ENCODE results near the gene UBE2E2. TPM values are rescaled to one million over a fixed set of nuclear protein-coding genes. Genes with fewer than 3 reads are reported as not detected.

UBE2E2 gene
- total and polyA plus RNA-seq, 2 of the 13 experiments (the other 11 are each of a cell fraction or from before 2014, with no cell fraction given): 0.77 to 1.5 TPM

GRCh38 chr3:23263796-23264195, 60.7 kb downstream of the UBE2E2 start (continued):
- TF ChIP-seq ZNF777 (CRISPR knock-in tag; IDR thresholded peaks at IDR 0.05): no peak
- TF ChIP-seq ZEB1 (IDR thresholded peaks at IDR 0.05; ENCODE audit: insufficient replicate concordance, low read depth): no peak

- Histone ChIP-seq H3K27me3 (ENCODE audit: control insufficient read depth in 1 of 2, insufficient read depth in 2 of 2, low read length in 2 of 2) (no peaks in the 10 kb centered on the region), H3K4me1 (ENCODE audit: insufficient read depth, low read length) (no peaks in the 10 kb centered on the region), H3K4me3 (replicated peaks in 1 of 3; ENCODE audit: insufficient read depth in 1 of 3, low read depth in 2 of 3, low read length in 3 of 3) (no peak overlapping the region), H4K20me1 (ENCODE audit: insufficient read depth, low read length) (no peaks in the 10 kb centered on the region), H3K9me3 (ENCODE audit: low read length) (no peaks in the 10 kb centered on the region), H2AFZ (ENCODE audit: low read length) (no peak overlapping the region), H3K79me2 (ENCODE audit: insufficient read depth, low read length) (no peaks in the 10 kb centered on the region), H3K4me2 (ENCODE audit: low read depth, low read length) (no peak overlapping the region), H3K9ac (ENCODE audit: insufficient read depth, low read depth, low read length) (no peak overlapping the region), H3K27ac (ENCODE audit: extremely low read length, insufficient read depth, low read length) (no peak overlapping the region), H3K36me3 (replicated peaks in 1 of 2; ENCODE audit: control insufficient read depth in 1 of 2, insufficient read depth in 2 of 2, low read length in 2 of 2) (no peaks in the 10 kb centered on the region)
- no peak for DNase-seq (ENCODE audit: low spot score)
- no peak for TF ChIP-seq ZBTB2 (CRISPR knock-in tag; IDR thresholded peaks at IDR 0.05; ENCODE audit: low read depth)
- no peak for TF ChIP-seq MAZ (IDR thresholded peaks at IDR 0.05; ENCODE audit: borderline replicate concordance, low read depth, low read length)
- no peak for TF ChIP-seq MAZ (CRISPR knock-in tag; IDR thresholded peaks at IDR 0.05; ENCODE audit: low read depth)
- no peak for TF ChIP-seq ZNF724P (CRISPR knock-in tag; IDR thresholded peaks at IDR 0.05; ENCODE audit: borderline replicate concordance)
- no peak for TF ChIP-seq RERE (CRISPR knock-in tag; IDR thresholded peaks at IDR 0.05; ENCODE audit: low read depth)
- no peak for TF ChIP-seq MTERF4 (CRISPR knock-in tag; IDR thresholded peaks at IDR 0.05)
- TF ChIP-seq HDAC6 (IDR thresholded peaks at IDR 0.05; ENCODE audit: low read depth, low read length): no peak
- BruUV-seq (replicated peaks): no TSS peak
- in situ Hi-C loops (cut with HindIII; ENCODE audit: extremely low pct_ligation_motif_present, low pct_unique_long_range_greater_than_20kb): no loop called here
- no peak for ATAC-seq
- CTCF ChIA-PET (ENCODE audit: low intra/inter-chr PET ratio, low total read pairs): no interaction called here
- no peak for FAIRE-seq
- intact Hi-C loops (cut with micrococcal nuclease; ENCODE audit: unreplicated experiment): no loop called here
- WGBS (ENCODE audit: low lambda C conversion rate): 100% methylated on average over 1 of the region's 1 CpG
- POLR2A ChIA-PET: no interaction called here
These were observed 61.3 kb downstream of the UBE2E2 start for GRCh38 chr3:23264413-23264812.

Measured in HepG2 (cell line).